Hippocampal formation (tissue), 2 donors: Measurements from ENCODE around the gene LRRC27.
"Not testable (repeated sequence)": the region's sequence is repeated elsewhere in the genome, so short reads cannot be mapped to it uniquely, and the experiment has no call there.

ENCODE experiments used
- DNase-seq, 2 donors: peaks; one replicate each; lab custom pipeline; 2025; lab: John Stamatoyannopoulos, UW

LRRC27 gene

DNA sequence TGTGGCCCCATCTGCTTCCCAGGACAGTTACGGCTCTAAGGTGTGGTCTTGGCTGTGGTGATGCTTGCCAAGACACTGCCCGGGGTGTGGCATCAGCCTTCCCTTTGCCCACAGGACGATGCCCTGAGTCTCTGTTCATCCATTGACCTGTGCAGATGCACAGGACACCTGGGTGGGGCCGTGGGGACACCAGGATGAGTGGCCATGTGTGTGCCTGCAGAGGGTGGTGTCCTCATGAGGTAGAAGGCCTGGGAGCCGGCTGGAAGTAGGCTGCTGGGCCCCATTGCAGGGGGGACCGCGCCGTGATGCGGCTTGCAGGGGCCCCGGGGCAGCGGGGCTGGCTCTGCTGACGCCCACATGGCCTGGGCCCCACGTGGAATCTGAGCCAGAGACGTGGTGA is 42.6 kb downstream of the LRRC27 start:
- DNase-seq, result no peak

DNA sequence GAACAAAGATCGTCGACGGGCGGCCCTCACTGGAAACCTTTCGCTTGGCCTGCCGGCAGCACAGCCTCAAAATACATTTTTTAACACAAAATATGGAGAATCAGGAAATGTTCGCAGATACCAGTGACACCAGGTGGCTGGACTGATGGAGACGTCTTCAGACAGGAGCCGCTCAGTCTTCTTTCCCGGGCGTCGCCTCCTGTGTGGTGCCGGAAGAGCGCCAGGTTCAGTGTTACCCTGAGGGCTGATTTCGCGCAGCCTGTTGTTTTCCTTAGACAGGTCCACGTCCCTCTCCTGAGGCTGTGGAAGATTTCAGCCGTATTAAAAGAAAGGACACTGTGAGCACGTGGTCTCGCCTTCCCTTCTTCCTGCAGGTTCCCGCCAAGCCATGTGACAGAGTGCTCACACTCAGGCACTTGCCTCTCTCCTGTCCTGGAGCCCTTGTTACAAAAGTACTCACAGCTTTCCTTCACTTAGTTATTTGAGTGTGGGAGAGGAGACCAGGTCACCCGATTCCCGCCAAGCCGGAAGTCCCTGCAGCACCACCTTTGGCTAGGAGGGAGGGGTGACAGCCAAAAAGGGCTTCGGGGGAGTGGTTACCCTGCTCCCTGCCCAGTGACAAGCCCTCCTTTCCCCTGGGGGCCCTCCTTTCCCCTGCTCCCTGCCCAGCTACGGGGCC is 43.3 kb downstream of the LRRC27 start:
- DNase-seq, result no peak

DNA sequence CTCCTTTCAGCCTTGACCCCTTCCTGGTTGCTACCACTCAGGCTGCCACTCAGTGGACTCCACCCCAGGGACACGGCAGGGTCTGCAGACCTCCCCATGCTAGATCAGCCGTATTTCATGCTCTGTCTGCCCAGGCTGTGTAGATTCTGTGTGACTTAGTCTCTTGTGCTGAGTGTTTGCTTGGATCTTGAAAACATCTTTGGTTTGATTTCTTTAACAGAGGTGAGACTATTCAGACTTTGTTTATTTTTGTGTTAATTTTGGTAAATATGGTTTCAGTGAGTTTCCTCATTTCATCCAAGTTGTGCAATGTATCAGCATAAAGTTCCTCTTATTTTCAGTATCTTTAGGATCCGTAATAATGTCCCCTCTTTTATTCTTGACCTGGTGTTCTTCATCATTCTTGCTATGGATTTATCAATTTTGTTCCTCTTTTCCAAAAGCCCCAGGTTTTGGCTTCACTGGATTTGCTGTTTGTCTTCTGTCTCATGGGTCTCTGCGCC is 43.9 kb downstream of the LRRC27 start:
- no peak for DNase-seq

DNA sequence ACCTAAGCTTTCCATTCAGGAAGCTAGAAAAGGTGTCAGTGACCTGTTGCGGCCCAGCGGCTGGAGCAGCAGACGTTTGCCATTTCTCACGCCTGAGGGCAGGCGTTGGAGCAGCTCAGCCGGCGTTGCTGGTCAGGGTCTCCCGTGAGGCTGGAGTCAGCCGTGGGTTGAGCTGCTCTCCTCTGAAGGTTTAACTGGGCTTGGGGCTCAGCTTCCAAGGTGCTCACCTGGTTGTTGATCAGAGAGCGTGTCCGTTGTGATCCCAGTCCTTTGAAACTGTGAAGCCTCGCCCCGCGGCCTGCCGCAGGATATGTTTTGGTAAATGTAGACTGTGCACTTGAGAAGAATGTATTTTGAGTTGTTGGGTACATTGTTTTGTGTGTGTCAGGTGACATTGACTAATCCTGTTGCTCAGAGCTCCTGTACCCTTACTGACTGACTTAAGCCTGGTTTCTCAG is 44.4 kb downstream of the LRRC27 start:
- no peak for DNase-seq

DNA sequence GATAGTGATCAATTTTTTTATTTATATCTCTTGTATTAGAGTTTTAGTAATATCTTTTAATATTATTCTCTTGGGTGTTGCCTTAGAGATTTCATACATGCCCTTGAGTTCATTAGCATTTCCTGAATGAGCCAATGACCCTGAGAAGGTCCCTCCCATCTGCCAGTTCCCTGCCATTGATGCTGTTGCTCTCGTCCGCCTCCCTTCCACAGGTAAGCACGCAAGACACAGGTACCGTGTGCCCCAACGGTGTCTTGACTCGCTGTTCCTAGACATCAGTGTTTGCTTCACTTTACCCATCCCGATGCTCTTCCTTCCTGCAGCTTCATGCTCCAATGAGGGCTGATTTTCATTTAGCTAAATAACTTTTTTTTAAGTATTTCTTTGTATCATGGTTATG is 45.3 kb downstream of the LRRC27 start:
- DNase-seq, result no peak

DNA sequence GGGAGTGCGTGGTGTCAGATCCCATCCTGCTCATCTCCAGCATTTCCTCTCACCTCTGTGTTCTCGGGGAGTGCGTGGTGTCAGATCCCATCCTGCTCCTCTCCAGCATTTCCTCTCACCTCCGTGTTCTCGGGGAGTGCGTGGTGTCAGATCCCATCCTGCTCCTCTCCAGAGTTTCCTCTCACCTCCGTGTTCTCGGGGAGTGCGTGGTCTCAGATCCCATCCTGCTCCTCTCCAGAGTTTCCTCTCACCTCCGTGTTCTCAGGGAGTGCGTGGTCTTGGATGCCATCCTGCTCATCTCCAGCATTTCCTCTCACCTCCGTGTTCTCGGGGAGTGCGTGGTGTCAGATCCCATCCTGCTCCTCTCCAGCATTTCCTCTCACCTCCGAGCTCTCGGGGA is 47.0 kb downstream of the LRRC27 start:
- not testable (repeated sequence) for DNase-seq

DNA sequence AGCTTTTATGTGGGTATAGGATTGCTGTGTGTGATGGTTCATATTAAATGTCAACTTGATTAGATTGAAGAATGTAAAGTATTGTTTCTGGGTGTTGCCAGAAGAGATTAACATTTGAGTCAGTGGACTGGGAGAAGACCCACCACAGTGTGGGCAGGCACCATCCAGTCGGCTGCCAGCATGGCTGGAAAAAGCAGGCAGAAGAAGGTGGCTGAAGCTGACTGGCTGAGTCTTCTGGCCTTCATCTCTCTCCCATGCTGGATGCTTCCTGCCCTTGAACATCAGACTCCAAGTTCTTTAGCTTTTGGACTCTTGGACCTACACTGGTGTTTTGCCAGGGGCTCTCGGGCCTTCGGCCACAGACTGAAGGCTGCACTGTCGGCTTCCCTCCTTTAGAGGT is 49.0 kb downstream of the LRRC27 start:
- DNase-seq, result not testable (repeated sequence)

DNA sequence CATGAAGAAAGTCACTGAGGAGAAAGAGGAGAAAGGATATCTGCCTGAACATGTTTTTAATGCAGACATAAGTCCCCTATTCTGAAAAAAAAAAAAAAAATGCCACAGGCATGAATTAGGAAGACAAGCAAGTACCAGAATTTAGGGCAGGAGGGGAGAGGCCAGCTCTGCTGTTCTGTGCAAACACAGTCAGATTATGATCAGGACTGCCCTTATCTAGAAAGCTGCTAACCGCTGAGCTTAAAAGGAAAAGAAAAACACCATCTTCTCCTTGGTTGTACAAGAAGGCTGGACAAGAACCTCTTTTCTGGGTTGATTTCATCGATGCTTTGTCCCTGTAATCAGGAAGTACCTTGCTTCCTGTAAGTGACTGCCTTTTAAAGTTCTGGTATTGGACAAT is 49.7 kb downstream of the LRRC27 start:
- no peak for DNase-seq

DNA sequence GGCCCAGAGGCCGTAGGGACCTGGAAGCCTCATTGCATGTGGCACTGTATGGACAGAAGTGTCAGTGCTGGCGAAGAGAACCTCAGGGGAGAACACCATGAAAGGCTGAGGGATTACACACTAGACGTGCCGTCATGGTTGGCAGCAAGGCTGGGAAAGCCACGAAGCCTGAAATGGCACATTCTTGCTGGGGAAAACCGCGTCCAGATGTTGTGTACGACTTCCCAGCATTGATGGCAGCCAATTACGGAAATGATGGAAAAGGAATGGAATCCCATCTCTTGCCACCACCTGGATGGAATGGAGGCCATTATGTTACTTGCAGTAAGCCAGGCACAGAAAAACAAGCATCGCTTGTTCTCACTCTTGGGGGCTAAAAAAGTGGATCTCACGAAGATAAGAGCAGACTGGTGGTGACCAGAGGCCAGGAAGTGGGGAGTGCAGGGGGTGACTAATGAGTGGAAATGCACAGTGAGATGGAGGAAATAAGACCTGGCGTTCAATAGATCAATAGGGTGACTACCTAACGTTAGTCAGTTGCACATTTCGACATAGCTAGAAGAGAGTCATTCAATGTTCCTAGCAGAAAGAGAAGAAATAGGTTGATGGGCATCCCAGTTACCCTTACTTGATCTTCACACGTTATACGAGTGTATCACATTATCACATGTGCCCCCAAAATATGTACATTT is 50.4 kb downstream of the LRRC27 start:
- no peak for DNase-seq

DNA sequence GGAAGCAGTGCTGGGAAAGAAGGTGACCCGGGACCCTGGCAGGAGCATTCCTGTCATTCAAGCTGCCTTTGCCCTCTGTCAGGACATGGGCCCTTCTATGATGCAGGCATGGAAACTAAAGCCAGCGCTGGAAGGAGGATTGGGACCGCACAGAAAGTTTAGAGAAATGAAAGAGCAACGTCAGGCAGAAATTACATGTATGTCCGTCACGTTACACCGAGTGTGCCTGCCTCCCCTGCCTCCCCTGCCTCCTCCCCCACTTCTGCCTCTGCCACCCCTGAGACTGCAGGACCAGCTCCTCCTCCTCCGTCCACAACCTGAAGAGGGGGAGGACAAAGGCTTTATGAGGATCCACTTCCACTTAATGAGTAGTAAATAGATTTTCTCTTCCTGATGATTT is 51.1 kb downstream of the LRRC27 start:
- DNase-seq, result no peak

DNA sequence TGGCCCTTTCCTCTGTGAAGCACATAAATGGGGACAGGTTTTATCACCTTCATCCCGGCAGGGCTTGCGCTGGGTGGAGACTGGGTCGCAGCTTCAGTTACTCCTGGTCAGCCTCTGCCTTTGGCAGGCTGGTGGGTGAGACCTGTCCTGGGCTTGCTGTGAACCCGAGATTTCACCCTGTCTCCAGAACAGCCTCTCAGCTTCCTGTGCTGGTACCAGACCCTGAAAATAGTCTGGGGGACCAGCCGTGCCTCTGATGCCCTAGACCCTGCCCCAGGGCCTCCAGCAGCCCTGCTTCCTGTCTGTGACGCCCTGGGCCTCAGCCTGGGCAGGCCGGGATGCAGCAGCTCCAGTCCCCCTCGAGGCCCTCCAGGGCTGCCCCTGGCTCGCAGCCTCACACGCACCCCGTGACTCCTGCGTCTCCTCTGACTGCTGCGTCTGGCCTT is 51.8 kb downstream of the LRRC27 start:
- DNase-seq, result no peak

DNA sequence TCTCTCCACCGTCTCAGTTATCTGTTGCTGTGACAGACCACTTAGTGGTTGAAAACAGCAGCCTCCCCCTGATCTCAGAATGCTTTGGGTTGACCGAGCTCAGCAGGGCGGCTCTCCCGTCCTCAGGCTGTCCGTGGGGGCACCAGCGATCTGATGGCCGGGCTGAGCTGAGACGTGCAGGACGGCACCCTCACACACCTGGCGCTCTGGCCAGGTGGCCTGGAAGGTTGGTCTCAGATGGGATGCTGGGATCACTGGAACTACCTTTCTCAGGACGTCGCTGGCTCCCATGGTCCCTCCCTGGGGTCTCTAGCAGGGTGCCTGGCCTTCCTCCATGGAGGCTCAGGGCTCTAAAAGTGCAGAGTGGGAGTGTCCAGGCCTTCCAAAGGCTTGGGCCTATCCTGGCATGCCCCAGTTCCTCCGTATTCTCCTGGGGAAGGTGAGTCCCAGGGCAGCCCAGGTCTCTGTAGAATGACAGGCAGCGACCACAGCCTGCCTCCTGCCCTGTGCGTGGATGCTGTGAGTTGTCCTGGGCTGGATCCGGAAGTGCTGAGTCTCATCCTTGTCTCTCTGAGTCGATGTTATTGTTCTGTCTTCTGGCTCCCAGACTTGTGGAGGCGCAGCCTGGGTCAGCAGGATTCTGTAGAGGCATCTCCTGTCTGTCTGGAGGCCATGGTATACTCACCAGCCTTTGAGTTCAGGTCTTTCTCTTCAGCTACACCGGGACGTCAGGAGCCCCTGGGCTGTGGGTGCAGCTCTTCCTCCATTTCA is 52.8 kb downstream of the LRRC27 start:
- DNase-seq, result no peak

DNA sequence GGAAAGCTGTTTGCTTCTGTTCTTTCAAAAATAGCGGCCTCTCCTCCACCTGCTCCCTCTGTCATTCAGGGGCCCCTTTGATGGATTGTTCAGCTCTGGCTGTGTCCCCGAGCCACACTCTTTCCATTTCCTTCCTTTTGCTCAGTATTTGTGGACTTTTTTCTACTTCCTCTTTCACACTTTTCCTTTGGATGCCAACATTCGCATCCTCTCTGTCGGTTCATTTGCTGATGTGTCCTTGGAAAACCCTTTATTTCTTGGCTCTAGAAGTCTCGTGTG is 53.3 kb downstream of the LRRC27 start:
- no peak for DNase-seq

DNA sequence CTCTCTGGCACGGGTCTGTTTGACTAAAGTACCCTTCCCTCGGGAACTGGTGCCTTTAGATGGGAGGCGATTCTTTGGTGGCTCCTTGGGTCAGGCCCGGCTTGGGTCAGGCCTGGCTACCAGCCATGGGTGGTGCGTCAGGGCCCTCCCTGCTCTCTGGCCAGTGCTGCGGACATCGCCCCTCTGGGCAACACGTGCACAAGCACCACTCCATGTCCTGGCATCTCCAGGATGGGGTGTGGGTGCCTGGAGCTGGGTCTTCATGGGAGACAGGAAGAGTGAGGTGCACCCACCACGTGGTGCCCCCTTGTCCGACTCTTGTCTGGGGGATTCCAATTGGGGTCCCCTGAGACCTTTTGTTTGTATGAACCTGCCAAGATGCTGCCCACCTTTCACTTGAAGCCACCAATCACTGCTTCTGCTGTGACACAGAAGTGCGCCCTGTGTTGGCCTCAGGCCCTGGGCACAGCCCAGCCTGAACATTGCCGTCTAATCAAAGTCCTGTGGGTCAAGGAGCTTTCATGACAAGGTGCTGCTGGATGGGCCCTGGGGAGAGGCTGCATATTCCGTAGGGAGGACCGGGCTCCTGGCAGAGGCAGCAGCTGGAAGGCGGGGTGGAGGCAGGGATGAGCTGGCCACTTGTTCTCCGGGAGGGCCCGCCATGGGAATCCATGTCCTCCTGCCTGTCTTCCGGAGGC is 53.9 kb downstream of the LRRC27 start:
- no peak for DNase-seq

DNA sequence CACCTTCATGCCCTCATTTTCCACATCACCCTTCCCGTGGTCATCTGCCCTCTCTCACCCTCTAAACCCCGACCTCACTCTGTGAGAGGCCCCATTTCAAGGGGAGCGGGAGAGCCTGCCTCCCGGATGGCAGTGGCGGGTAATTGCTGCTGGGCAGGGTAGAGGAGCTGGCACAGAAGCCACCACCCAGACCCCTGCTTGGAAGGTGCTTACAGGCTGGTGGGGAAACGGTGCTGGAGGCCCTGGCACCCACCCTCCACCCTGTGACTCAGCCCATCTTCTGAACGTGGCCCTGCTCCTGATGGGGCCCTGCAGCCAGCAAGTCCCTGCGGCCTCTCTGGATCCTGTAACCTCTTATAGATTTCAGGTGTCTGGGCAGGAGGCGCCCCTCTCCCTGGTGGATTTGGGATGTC is 54.4 kb downstream of the LRRC27 start:
- DNase-seq, result no peak

DNA sequence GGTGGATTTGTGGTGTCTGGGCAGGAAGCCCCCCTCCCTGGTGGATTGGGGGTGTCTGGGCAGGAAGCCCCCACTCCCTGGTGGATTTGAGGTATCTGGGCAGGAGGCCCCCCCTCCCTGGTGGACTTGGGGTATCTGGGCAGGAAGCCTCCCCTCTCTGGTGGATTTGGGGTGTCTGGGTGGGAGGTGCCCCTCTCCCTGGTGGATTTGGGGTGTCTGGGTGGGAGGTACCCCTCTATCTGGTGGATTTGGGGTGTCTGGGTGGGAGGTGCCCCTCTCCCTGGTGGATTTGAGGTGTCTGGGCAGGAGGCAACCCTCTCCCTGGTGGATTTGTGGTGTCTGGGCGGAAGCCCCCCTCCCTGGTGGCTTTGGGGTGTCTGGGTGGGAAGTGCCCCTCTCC is 54.9 kb downstream of the LRRC27 start:
- not testable (repeated sequence) for DNase-seq

DNA sequence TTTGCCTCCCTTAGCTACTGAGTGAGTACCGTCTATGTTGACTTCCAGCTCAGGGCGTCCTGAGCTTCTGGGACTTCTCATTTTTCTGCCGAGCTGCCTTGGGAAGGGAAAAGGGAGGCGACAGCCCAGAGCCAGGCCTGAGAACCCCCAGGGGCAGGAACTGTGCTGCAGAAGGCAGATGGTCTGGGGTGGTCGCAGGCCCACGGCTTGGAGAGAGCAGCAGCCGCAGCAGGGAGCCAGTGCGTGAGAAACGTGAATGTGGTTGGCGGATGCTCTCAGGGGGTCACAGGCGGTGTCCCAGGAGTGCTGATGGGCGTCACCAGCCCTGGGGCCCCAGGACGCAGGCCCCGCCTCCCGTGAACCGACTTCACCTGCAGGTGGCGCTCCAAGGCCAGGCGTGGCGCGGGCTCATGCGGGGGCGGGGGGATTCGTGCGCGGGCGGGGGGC is 55.8 kb downstream of the LRRC27 start:
- DNase-seq, result no peak

DNA sequence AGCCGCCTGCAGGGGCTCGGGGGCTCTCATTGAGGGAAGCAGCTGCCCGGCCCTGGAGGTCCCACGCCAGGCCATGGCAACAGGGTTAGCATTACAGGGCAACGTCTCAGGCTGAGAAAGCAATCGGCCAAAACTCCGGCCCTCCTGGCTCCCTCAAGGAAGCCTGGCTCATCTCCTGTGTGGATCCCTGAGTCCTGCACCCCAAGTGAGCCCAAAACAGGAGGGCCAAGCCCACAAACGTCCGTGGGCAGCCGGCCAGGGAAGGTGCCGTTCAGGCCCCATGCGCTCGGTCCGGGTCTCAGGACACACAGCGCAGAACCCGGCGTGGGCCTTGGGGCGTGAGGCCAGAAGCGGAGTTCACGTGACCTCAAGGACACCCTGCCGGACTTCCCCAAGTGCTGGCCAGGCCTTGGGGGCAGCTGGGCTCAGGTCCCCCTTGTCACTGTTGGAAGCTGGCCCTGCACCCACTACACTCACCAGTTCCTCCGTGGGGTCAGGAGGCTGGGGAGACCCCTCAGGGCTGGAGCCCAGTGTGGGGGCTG is 57.0 kb downstream of the LRRC27 start:
- DNase-seq, result no peak

DNA sequence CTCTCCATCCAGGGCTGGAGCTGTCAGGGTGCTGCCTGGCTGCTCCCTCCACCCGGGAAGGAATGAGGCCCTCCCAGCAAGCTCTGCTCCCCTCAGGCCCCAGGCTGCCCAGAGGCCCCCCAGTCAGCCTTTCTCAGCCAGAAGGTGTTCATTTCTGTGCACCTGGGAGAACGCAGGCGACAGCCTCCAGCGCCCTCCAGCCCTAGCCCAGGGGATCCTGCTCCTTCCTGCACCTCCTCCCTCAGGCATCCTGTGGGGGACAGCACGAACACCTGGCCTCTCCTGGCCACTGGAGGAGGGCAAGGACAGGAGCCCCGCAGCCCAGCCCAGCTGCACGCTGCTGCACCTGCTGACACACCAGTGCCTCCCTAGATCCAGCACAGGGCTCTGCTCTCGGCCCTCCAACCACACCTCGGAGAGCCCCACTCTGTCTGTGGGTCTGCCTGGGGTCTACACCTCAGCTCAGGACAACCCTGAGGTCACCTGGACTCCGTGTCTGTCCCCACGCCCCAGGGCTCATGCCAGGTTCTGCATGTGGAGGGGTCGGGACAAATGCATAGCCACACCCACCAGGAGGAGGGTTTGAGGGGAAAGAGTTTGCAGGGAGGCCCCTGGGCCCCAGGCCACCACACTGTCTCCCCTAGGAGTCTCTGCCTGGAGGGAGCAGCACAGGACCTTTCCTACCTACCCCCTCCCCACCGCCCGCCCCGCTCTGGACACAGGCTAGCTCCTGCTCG is 57.6 kb downstream of the LRRC27 start:
- no peak for DNase-seq

DNA sequence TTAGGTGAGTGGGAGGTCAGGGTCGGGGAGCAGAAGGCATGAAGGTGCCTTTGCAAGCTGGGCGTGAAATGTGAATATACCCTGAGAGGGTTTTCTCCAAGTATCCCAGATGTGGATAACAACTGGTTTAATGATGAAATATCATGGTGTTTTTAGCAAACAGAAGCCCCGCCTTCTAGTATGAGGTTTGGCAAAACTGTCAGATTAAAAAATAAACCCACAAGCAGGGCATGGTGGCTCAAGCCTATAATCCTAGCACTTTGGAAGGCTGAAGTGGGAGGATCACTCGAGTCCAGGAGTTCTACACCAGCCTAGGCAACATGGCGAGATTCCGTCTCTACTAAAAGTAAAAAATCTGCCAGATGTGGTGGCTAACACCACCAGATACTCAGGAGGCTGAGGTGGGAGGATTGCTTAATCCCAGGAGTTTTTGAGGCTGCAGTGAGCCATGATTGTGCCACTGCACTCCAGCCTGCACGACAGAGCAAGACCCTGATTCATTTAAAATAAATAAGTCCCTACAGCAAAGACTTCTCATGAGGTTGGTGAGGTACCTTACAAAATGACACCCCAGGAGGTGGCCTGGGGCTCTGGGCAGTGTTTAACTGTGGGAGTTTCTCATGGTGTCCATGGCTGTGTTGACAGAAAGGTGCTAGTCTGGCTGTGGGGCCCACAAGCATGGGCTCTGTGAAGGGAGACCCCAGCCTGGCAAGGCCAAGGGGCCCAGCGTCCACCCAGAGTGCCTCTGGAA is 58.4 kb downstream of the LRRC27 start:
- DNase-seq, result no peak
